T-helper 9 cell (primary cell): ENCODE results near the gene SLC7A10.
"Not testable (repeated sequence)": the region's sequence is repeated elsewhere in the genome, so short reads cannot be mapped to it uniquely, and the experiment has no call there.

Experiments
- DNase-seq: peaks from one replicate; pipeline ENCODE4 v3.0.0-alpha.2; 2020

The SLC7A10 gene

GRCh38 chr19:33215438-33216197 lies 10.0 kb downstream of the SLC7A10 start:
- DNase-seq = no peak

GRCh38 chr19:33214596-33214995 lies 11.1 kb downstream of the SLC7A10 start:
- no peak for DNase-seq

- DNase-seq = no peak
Measured at GRCh38 chr19:33212436-33213172, 13.0 kb downstream of the SLC7A10 start.

- no peak for DNase-seq
Measured at GRCh38 chr19:33211794-33212435, 13.7 kb downstream of the SLC7A10 start.

GRCh38 chr19:33210266-33210940 lies 15.2 kb downstream of the SLC7A10 start:
- DNase-seq = no peak

GRCh38 chr19:33209850-33210230 lies 15.8 kb downstream of the SLC7A10 start:
- not testable (repeated sequence) for DNase-seq

- no peak for DNase-seq
Measured at GRCh38 chr19:33208904-33209849, 16.5 kb downstream of the SLC7A10 start.

- DNase-seq = no peak
Measured at GRCh38 chr19:33208371-33208895, 17.2 kb downstream of the SLC7A10 start.

GRCh38 chr19:33207903-33208302 lies 17.7 kb downstream of the SLC7A10 start:
- no peak for DNase-seq

GRCh38 chr19:33207040-33207620 lies 18.5 kb downstream of the SLC7A10 start:
- no peak for DNase-seq

- no peak for DNase-seq
Measured at GRCh38 chr19:33206261-33207039, 19.2 kb downstream of the SLC7A10 start.

GRCh38 chr19:33205531-33206260 lies 20.0 kb downstream of the SLC7A10 start:
- DNase-seq = no peak

- DNase-seq = no peak
Measured at GRCh38 chr19:33205110-33205509, 20.5 kb downstream of the SLC7A10 start.

- no peak for DNase-seq
Measured at GRCh38 chr19:33204136-33204973, 21.3 kb downstream of the SLC7A10 start.

GRCh38 chr19:33203529-33203928 lies 22.1 kb downstream of the SLC7A10 start:
- DNase-seq = no peak

- DNase-seq = no peak
Measured at GRCh38 chr19:33202546-33203507, 22.8 kb downstream of the SLC7A10 start.

- no peak for DNase-seq
Measured at GRCh38 chr19:33201886-33202545, 23.6 kb downstream of the SLC7A10 start.
